GM19328 (cell line): ENCODE data around the gene WDR18.

Source experiments
- ATAC-seq: cut with Tn5 transposase; IDR thresholded peaks from one replicate; pipeline ENCODE4 v1.9.1; 2021; ENCODE audit warnings: mild to moderate bottlenecking, moderate library complexity; ENCODE audit not compliant: unreplicated experiment

Gene WDR18

GRCh38 chr19:1040476-1041271, 56.5 kb downstream of the WDR18 start:
- no peak for ATAC-seq

GRCh38 chr19:1041272-1041834, 57.2 kb downstream of the WDR18 start:
- no peak for ATAC-seq

- ATAC-seq = no peak
These were observed 57.9 kb downstream of the WDR18 start for GRCh38 chr19:1041835-1042685.

- ATAC-seq = no peak
These were observed 58.8 kb downstream of the WDR18 start for GRCh38 chr19:1042689-1043511.
